HG02981 (cell line): ENCODE data around the gene CRACR2B.

Source experiments
- ATAC-seq: cut with Tn5 transposase; IDR thresholded peaks from one replicate; pipeline ENCODE4 v1.9.1; 2021; ENCODE audit warnings: mild to moderate bottlenecking, moderate library complexity; ENCODE audit not compliant: unreplicated experiment

Gene CRACR2B

DNA sequence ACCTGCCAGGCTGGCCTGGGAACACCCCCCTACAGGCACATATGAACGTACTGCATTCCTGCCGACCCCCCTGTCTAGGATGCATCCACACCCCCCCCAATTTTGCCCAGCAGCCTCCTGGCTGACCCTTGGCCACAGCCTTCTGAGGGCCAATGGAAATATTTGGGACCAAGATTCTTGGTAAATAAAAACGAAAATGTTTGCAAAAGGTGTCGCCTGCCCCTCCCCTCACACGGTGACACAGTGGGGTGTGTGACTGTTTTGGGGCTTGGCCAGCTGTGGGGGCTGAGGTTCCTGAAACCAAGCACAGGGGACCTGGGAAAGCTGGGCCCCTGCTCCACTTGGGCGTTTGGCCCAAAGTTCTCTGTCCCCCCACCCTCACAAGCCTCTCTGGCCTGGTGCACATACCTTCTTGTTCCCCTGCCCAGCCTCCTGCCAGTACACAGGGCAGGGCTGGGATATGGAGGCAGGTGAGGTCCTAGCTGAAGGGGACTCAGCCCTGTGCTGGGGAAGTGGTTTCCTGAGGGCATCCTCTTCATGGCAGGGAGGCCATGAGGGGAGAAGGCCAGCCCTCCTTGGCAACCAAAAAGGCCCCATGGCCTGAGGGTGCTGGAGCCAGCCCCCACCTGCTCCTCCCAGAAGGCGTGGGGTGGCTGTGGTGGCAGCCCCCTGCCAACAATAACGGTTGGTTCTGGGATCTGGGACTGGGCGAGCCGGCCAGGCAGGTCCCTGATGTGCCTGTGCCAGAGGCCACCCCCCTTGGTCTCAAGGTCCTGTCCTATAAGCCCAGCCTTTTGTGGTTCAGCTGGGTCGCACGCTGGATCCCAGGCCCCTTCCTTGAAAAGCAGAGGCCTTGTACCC, 2.1 kb upstream of the CRACR2B start:
- no peak for ATAC-seq

DNA sequence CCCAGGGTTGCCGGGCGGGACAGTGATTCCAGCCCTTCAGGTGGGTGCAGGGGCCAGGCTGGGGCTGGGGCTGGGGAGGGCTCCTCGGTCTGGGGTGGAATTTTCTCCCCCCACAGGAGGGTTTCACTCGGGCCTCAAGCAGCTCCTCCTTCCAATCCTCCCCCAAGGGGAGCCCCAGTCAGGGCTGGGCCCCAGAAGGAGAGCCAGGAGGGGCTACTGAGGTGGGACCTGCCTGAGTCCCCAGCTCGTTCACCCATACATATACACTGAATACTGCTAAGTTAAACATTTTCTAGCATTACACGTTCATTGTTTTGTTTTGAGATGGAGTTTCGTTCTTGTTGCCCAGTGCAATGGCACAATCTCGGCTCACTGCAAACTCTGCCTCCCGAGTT, 1.5 kb upstream of the CRACR2B start:
- no peak for ATAC-seq

DNA sequence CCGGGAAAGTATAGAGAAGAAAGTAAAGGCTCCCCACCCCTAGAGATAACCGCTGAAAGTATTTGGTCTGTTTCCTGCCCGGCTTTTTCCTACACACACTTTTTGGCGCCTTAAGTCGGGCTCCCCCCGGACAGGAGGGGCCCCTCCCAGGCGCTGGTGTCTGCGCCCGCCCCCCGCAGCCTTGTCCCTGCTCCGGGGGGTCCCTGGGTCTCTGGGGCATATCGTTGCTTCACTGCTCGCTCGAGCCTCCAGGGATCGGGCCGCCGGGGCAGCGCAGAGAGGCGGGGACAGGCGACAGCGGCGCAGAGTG, 928 bp upstream of the CRACR2B start:
- ATAC-seq, result no peak

DNA sequence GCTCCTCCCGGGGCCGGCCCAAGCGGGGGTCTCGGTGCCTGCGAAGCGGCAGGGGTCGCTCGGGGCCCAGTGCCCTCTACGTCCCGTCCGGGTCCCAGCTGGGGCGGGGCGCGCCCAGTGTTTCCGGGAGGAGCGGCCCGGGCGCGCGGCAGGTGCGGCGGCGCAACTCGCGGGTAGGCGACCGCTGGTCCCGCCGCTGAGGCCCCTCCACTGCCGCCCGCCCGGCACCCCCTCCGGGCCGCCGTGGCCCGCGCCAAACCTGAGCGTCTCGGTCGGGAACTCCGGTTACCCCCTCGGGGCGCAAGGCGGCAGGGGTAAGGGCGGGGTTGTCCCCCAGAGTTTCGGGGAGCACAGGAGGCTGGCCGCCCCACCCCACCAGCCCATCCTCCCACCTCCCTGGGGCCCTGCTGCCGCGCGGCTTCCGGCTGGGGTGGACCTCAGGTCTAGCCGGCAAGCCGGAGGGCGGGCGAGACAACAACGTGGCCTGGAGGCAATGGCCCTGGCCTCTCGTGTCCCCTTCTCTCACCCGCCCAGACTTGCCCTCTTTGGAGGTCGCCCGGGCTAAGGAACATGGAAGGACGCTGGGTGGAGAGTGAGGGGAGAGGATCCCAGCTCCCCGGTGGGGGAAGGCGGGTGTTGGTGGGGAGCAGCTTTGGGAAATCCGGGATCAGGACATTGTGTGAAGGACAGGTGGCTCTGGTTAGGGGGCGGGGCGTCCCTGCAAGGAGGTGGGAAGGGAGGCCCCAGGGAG, 398 bp upstream of the CRACR2B start:
- ATAC-seq, result no peak

DNA sequence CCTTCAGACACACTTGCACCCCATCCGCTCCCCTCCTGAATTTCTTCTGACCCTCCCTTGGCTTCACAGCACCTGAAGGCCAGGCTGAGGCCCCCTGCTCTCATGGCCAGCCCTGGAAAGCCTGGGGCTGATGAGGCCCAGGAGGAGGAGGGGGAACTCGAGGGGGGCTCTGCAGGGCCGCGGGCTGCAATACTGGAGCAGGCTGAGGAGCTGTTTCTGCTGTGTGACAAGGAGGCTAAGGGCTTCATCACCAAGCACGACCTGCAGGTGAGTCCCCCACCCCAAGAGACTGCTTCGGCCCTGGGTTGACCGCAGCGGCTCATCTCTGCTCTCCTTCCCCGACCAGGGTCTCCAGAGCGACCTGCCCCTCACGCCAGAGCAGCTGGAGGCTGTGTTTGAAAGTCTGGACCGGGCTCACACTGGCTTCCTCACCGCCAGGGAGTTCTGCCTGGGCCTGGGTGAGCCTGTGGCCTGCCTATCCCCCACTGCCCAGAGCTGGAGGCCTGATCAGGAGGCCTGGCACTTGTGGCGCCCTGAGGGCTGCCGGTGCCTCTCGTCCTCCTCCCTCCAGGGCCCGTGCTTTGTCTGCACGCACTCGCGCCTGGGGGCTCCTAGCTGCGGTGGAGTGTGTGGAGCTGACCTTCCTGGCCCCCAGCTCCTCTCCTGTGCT, 922 bp downstream of the CRACR2B start:
- no peak for ATAC-seq

DNA sequence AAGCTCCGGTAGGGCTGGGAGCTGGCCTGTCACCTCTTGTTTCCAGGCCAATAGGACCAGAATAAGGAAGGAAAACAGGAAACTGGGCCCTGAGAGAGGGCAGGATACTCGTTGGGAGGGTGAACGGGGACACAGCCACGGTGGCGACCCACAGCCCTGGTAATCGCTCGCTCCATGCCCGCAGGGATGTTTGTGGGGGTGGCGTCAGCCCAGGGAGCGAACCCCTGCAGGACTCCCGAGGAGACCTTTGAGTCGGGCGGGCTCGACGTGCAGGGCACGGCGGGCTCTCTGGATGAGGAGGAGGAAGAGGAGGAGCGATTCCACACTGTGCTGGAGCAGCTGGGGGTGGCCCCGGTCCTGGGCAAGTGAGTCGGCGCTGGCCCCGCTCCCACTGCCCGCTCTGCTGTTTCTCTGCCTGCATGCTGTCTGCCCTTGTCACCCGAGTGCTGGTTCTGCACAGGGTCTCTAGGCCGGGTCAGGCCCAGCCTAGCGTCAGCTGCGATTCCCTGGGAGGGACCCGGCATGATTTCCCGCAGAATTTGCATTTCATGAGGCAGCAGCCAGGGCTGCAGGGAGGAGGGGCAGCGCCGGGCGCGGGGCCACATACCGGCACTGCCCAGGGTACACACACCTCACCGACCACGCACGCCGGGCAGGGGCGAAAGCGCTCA, 1.6 kb downstream of the CRACR2B start:
- no peak for ATAC-seq

DNA sequence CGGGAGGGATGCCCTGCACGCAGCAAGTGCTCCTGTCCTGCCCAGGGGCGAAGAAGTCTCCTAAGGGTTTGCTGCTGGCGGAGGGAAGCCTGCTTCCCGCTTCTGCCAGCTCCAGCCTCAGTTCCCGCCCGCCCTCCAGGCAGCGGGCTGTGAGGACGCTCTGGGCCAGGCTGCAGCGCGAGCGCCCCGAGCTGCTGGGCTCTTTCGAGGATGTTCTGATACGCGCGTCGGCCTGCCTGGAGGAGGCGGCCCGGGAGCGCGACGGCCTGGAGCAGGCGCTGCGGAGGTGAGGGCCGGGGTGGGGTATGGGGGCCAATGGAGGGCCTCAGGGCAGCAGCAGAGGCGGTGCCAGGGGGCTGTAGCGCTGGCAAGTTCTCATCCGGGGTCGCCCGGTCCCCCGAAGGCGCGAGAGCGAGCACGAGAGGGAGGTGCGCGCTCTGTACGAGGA, 2.2 kb downstream of the CRACR2B start:
- ATAC-seq, result no peak

DNA sequence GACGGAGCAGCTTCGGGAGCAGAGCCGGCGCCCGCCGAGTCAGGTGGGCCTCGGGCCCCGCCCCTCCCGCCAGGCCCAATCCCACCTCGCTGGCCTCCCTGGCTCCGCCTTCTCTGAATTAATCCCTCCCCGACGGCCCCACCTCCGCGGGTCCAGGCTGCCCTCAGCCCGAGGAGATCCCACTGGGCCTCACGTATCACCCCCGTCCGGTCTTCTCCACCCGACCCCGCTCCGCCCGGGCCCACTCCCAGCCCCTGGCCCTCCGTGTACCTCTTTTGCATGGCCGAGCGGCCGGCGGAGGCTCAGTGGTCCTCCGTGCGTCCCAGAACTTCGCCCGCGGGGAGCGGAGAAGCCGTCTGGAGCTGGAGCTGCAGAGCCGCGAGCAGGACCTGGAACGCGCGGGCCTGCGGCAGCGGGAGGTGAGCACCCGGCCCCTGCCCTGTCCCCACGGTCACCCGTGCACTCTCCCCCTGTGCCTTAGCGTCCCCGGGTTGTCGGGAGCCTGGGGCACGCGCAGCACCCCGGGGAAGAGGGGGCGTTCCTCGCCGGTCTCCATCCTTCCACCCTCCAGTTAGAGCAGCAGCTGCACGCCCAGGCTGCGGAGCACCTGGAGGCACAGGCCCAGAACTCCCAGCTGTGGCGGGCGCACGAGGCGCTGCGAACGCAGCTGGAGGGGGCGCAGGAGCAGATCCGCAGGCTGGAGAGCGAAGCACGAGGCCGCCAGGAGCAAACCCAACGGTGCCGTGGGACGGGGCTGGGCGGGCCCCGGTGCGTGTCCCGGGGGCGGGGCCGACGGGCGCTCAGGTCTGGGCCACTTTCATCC, 2.8 kb downstream of the CRACR2B start:
- ATAC-seq, result no peak

DNA sequence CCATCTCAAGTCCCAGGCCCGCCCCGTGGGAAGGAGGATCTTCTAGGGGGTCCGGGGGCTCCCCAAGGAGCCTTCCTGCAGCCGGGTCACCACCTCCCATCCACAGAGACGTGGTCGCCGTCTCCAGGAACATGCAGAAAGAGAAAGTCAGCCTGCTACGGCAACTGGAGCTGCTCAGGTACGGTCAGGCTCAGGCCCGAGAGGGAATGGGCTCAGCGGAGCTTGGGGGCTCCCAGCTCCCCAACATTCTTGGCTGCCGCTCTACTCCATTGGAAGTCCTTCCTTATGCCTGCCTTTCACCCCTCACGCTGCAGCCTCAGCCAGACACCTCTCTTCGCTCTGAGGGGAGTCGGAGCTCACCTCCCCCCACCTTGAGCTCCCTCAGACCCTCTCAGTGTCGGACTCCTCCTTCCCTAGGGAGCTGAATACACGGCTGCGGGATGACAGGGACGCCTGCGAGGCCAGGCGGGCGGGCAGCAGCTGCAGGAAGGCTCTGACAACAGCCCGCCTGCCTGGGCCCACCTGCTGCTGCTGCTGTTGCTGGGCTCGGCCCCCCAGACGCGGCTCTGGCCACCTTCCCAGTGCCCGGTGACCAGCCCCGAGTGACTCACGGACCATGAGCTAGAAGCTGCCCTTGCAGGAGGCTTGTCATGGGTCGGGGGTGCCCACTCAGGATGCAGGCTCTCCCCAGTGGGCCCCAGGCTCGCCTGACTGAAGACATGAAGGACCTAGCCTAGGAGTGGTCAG, 3.6 kb downstream of the CRACR2B start:
- ATAC-seq, result no peak

DNA sequence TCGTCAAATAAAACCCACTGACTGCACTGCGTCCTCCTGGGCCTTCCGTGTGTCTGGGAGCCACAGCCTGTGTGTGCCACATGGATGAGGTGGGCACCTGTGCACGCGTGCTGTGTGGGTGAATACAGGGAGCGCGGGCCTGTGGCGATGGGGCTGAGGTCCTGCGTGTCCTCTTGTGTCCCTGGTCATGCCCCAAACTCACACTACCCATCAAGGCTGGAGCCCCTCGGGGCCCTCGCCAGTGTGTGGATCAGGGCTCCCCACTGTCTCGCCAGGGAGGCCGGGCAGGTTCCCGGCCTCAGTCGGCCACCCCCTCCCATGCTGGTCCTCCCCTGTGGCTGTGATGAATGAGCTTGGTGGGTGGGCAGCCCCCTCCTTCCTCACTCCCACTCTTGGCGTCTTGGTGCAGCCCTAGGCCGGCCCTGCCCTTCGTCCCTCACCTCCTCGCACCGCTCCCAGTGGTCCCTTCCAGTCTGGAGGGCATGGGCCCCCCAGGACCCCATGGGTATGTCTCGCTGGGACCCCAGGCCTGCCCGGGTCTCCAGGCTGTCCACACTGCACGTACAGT, 4.3 kb downstream of the CRACR2B start:
- no peak for ATAC-seq

DNA sequence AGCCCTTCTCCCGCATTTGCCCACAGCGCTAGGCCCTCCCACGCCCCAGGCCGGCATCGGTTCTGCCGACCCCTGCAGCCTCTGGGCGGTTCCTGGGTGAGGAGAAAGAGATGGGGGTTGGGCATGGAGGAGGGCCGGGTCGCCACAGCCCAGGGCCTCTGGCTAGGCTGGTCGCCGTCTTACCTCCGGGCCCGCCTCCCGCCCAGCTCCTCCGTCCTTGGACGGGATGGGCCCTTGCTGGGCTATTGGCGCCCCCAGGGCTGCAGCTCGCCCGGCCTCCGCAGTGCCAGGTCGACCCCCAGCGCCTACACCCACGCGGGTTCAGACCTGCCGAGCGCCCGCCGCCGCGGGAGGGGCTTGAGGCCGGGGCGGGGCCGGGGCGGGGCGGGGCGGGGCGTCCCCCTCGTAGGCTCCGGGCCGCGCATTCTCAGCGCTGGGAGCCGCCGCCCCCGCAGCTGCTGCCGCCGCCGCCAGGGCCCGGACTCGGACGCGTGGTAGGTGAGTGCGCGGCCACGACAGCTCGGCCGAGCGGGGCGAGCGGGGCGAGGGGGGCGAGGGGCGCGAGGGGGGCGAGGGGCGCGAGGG, 4.9 kb downstream of the CRACR2B start, which contains the start of gene CD151:
CD151 (plus strand) TSS at position 424 of the 585 bp plus-strand sequence. CDS start 3,118 bp downstream, outside the sequence.
- peak; percentile 40 for ATAC-seq

DNA sequence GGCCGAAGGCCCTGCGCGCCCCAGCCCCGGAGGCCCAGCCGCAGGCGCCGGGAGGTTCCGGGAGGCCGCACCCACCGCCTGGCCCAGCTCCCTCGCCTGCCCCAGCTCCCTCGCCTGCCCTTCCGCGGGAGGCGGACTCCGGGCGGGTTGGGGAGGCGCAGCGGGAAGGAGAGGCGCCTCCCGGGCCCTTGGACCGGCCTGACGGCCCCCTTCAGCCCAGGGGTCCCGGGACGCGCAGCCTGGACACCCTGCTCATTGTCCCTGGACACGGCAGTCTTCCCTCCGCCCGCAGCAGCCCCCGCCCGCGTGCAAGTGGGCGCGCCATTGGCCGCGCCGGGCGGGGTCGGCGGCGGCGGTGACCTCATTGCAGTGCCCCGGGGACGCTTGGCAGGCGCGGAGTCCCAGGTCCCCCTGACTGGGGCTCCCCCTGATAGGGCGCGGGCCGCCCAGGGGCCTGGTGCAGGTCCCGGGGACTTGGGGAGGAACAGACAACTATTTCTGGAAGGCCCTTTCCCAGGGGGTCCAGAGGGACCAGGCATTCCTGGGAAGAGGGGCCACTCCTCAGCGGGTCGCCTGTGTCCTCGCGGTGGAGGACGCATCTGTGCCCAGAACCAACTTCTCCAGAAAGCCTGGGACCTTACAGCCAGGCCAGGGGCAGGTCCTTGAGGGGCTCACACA, 5.5 kb downstream of the CRACR2B start:
- no peak for ATAC-seq

DNA sequence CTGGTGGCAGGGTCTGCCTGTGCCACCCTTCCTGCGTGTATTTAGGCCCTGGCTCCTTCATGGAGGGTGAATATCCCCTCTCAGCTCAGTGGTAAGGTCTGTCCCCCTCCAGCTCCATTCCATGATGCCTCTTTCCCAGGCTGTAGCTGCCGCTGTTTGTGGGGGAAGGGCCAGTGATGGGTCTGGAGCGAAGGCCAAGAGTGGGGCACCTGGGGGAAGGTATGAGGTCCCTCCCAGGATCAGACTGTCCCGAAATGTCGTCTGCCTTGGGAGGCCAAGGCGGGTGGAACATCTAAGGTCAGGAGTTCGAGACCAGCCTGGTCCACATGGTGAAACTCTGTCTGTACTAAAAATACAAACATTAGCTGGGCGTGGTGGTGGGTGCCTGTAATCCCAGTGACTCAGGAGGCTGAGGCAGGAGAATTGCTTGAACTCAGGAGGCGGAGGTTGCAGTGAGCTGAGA, 6.2 kb downstream of the CRACR2B start:
- no peak for ATAC-seq

DNA sequence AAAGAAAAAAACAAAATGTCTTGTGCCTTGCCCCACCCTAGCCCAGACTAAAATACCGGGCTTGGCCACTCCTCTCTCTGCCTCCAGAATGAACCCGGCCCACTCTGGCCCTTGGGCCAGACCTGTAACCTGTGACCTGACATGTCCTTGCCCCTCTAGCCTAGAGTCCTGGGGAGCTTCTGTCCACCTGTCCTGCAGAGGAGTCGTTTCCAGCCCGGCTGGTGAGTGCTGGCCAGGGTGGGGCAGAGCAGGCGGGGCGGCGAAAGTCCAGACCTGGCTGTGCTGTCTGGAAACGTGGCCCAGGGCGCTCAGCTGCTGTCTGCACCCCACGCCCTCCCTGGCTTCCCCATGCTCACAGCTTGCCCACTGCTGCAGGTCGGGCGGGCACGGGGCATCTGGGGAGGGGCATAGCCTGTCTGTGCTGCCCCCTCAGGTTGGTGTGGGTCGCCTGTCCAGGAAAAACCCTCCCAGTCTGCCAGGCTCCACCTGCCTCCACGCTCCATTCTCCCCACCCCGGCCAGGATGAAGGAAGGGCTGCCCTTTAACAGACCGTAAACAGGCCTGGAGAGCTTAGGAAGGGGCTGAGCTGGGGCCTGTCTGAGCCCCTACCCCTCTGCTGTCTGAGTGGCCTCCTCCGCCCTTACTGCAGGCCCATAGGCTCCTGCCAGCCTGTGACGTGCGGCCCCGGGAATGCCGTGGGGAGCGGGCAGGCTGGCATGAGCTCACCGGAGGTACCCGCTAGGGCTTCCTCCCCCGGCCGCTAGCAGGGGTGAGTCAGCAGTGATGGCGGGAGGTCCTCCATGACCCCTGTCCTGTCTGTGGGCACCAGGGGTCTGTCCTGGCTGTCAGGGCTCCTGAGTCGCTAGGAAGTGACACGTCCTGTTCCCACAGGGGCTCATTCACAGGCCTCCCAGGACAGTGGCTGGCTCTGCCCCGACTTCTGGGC, 6.9 kb downstream of the CRACR2B start:
- no peak for ATAC-seq

DNA sequence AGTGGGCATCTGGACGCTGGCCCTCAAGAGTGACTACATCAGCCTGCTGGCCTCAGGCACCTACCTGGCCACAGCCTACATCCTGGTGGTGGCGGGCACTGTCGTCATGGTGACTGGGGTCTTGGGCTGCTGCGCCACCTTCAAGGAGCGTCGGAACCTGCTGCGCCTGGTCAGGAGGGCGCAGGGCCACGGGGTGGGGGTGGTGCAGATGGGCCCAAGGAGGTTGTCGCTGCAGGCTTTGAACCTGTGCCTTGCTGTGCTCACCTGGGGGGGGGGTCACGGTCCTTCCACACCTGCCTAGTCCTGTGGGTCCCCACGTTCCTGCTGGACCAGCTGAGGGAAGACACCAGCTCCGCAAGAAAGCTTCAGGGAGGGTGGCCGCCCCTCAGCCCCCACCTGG, 8.6 kb downstream of the CRACR2B start:
- ATAC-seq, result no peak

DNA sequence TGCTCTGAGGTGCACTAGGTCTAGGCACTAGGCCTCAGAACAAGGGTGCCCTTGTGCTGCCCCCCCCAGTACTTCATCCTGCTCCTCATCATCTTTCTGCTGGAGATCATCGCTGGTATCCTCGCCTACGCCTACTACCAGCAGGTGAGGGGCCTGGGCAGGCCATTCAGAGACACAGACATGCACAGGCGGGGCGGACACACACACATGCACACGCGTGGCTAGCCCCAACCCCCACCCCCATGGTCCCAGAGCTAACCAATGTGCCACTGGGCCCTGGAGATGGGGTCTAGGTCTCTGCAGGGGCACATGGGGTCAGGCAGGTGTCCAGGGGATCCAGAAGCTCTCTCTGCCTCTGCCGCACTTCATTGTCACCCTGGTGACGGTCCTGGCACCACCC, 9.0 kb downstream of the CRACR2B start:
- ATAC-seq, result no peak
